Measurements from ENCODE around the gene ADAM12. TPM values are rescaled to one million over a fixed set of nuclear protein-coding genes. Genes with fewer than 3 reads are reported as not detected.

Gene ADAM12
- total RNA-seq, 1 experiment from 2014 or later, result 0.24 TPM

GRCh38 chr10:126156012-126156411 lies 232.3 kb downstream of the ADAM12 start:
- H3K79me2 ChIP-seq (ENCODE audit: insufficient read depth, low read length), result no peaks in the 10 kb centered on the region
- no peak overlapping the region for H3T11ph ChIP-seq (ENCODE audit: low read length)
- H3K18ac ChIP-seq (ENCODE audit: insufficient read length, low read depth, low read length), result no peak overlapping the region
- H3K4ac ChIP-seq (ENCODE audit: low read depth, low read length), result no peak overlapping the region
- H4K8ac ChIP-seq (replicated peaks; ENCODE audit: insufficient read length, low read depth, low read length), result no peak overlapping the region
- H3K36me3 Mint-ChIP-seq (ENCODE audit: insufficient read depth in 1 of 3, low read depth in 3 of 3), result peaks cover 0 to 8% (median 0%) of the 10 kb centered on the region in 3 experiments; a peak in 3 of 7 replicates
- H3K56ac ChIP-seq (ENCODE audit: insufficient read length, low read depth, low read length), result no peak overlapping the region
- H3K23ac ChIP-seq (ENCODE audit: insufficient read length, low read depth, low read length), result no peak overlapping the region
- no peak overlapping the region for H3K9ac ChIP-seq (ENCODE audit: extremely low read depth, insufficient read length, low read length)
- H2BK12ac ChIP-seq (ENCODE audit: insufficient read length, low read depth, low read length), result no peak overlapping the region
- no peaks in the 10 kb centered on the region for H3K9me3 ChIP-seq (ENCODE audit: control insufficient read depth, low read depth, low read length)
- H3K4me1 Mint-ChIP-seq, result peaks cover 64 to 72% of the 10 kb centered on the region in 2 experiments
- no peak overlapping the region for H3K14ac ChIP-seq (ENCODE audit: insufficient read depth, low read length)
- H2AFZ ChIP-seq (ENCODE audit: low read length), result no peak overlapping the region
- H2BK15ac ChIP-seq (ENCODE audit: low read depth, low read length), result no peak overlapping the region
- H2BK20ac ChIP-seq (ENCODE audit: low read depth, low read length, poor library complexity, severe bottlenecking), result no peak overlapping the region
- H3K4me2 ChIP-seq (ENCODE audit: insufficient read depth, insufficient read length, low read length), result no peak overlapping the region
- H3K27ac ChIP-seq (ENCODE audit: insufficient read length, low read depth, low read length), result no peak overlapping the region
- DNase-seq, result no peak
- no peak overlapping the region for H2BK120ac ChIP-seq (ENCODE audit: low read depth, low read length, poor library complexity, severe bottlenecking)
- peaks cover 3 to 4% of the 10 kb centered on the region in 2 experiments; a peak in 3 of 5 replicates for H3K9me3 Mint-ChIP-seq
- no peak overlapping the region for H4K5ac ChIP-seq (ENCODE audit: insufficient read length, low read depth, low read length)
- no peaks in the 10 kb centered on the region for H3K79me1 ChIP-seq (ENCODE audit: insufficient read depth, low read depth, low read length, poor library complexity, severe bottlenecking)
- no peak for TF ChIP-seq CTCF (conservative IDR thresholded peaks at IDR 0.05)
- H3K27ac Mint-ChIP-seq, result peak overlapping the region; percentile 45 to 89 (median 55); a peak in 4 of 7 replicates
- no peak overlapping the region for H2AK5ac ChIP-seq (ENCODE audit: insufficient read length, low read length)
- H3K23me2 ChIP-seq (ENCODE audit: insufficient read length, low read depth, low read length, poor library complexity, severe bottlenecking), result no peaks in the 10 kb centered on the region
- H3K27me3 ChIP-seq (ENCODE audit: insufficient read depth, low read length), result no peaks in the 10 kb centered on the region
- peaks cover 17% of the 10 kb centered on the region; the same call in 1 of the 2 replicates for H3K4me1 ChIP-seq (ENCODE audit: insufficient read depth, low read length)
- H4K20me1 ChIP-seq (ENCODE audit: control insufficient read depth, insufficient read depth, insufficient read length), result no peaks in the 10 kb centered on the region
- H2BK5ac ChIP-seq (ENCODE audit: insufficient read length, low read length), result no peak overlapping the region
- no CpG with 5 or more reads among the region's 7 CpGs for WGBS (ENCODE audit: extremely low coverage, insufficient read length, low lambda C conversion rate)
- no peak overlapping the region for H3K4me3 Mint-ChIP-seq
- H3K27me3 Mint-ChIP-seq (ENCODE audit: low read depth), result peaks cover 7% of the 10 kb centered on the region
- H4K91ac ChIP-seq (ENCODE audit: insufficient read length, low read depth, low read length), result no peak overlapping the region

Data from H9 (cell line).